Activated T-cell treated with anti-CD3 and anti-CD28 coated beads, Interleukin-2, amount 50 U/mL, for 48 hours (primary cell): ENCODE results near the gene SSH2.

Source experiments
- DNase-seq, 2 experiments: peaks; one replicate each; pipeline ENCODE4 v3.0.0-alpha.2; 2020

SSH2 gene

GRCh38 chr17:29620779-29621500 lies 309.1 kb downstream of the SSH2 start:
- DNase-seq: no peak

GRCh38 chr17:29620271-29620670 lies 309.8 kb downstream of the SSH2 start:
- DNase-seq: no peak

- DNase-seq: peak in 1 of 2 experiments; percentile 26
Measured at GRCh38 chr17:29619251-29619650, 310.8 kb downstream of the SSH2 start.

GRCh38 chr17:29618272-29619065 lies 311.6 kb downstream of the SSH2 start:
- DNase-seq: peak in 1 of 2 experiments; percentile 24

- DNase-seq: peak; percentile 90 to 92
Measured at GRCh38 chr17:29617481-29618271, 312.4 kb downstream of the SSH2 start.

- DNase-seq: peak; percentile 96 to 97
Measured at GRCh38 chr17:29617125-29617480, 312.9 kb downstream of the SSH2 start.

DNA sequence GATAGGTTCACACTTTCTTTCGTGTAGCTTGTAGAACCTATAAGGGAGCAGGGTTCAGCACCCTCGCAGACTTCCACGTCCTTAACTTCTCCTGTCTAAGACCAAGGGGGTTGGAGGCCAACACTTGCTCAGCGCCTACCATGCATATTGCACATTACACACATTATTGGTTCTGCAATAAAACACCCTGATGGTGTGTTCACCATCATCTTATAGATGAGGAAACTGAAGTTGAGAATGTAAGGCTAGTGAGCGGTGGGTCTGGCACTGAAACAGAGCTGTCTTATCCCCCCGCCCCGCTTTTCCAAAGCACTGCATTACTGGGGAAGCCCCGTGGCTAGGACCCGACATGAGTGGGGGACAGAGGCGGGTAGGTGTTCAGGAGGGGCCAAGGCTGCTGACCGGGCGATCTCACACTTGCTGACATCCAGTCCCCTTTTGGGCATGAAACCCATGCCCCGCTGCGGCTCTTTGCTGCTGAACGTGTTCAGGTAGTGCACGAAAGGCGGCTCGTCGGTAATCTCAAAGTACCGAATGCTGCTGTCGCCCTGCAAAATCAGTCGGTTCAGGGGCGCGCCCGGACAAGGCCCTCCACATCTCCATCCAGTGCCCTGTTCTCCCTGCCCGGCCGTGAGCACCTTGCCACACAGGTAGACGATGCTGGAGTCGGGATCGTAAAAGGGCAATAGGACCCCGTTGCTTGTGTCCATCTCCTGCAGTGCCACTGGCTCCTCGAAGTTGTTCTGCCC lies 313.6 kb downstream of the SSH2 start:
- DNase-seq: peak in 1 of 2 experiments; percentile 55

GRCh38 chr17:29615492-29616299 lies 314.3 kb downstream of the SSH2 start:
- peak; percentile 92 for DNase-seq

- DNase-seq: peak; percentile 74 to 76
Measured at GRCh38 chr17:29615048-29615385, 315.0 kb downstream of the SSH2 start.

DNA sequence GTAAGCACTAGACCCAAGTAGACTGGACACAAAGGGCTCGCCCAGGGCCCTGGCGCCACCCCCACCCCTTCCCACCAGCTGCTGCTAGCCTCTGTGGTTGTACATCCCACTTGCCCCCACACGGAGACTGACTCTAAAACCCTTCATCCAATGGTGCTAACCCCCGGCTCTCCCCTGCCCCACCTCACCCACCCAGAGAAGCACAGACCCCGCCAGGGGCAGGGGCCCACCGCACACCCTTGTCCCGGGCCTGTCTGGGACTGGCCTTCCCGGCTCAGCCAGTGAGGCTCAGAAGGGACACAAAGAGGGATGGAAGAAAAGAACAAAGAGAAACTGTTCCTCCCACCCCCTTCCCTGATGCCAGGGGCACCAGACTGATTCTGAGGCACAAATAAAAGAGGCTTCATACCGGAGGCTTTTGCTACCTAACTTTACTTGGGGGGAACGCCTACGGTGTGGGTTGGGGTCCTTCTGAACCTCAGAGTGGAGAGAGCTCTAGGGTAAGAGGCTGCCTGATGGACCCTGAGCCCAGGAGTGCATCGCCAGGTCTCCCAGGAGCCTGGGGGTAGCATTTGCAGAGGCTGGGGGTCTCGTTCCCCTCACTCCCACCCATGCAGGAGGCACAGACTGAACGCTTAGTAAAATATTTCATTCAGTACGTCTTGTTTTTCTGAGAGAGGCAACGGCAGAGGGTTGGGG lies 315.5 kb downstream of the SSH2 start:
- DNase-seq: peak in 1 of 2 experiments; percentile 25

- no peak for DNase-seq
Measured at GRCh38 chr17:29613856-29614255, 316.2 kb downstream of the SSH2 start.

- DNase-seq: peak; percentile 98 to 99
Measured at GRCh38 chr17:29613352-29613837, 316.6 kb downstream of the SSH2 start.

- DNase-seq: no peak
Measured at GRCh38 chr17:29612404-29613280, 317.4 kb downstream of the SSH2 start.

- DNase-seq: no peak
Measured at GRCh38 chr17:29612094-29612403, 318.0 kb downstream of the SSH2 start.

- no peak for DNase-seq
Measured at GRCh38 chr17:29611351-29612093, 318.5 kb downstream of the SSH2 start.

DNA sequence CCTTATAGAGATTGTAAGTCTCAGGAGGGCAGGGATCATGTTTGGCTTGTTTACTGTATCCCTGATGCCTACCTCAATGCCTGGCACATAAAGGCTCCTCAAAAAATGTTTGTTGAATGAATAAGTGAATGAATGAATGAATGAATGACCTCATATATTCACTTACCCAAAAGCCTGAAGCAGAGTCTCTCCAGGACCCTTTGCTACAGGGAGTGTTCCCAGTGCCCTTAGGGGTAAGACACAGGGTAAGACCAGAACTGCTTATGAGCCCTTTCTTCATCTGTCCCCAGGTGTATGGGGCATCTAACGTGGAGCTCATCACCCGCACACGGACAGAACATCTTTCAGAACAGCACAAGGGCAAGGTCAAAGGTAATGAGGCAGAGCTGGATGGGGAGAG lies 319.6 kb downstream of the SSH2 start:
- no peak for DNase-seq

GRCh38 chr17:29608986-29609385 lies 321.0 kb downstream of the SSH2 start:
- DNase-seq: no peak

DNA sequence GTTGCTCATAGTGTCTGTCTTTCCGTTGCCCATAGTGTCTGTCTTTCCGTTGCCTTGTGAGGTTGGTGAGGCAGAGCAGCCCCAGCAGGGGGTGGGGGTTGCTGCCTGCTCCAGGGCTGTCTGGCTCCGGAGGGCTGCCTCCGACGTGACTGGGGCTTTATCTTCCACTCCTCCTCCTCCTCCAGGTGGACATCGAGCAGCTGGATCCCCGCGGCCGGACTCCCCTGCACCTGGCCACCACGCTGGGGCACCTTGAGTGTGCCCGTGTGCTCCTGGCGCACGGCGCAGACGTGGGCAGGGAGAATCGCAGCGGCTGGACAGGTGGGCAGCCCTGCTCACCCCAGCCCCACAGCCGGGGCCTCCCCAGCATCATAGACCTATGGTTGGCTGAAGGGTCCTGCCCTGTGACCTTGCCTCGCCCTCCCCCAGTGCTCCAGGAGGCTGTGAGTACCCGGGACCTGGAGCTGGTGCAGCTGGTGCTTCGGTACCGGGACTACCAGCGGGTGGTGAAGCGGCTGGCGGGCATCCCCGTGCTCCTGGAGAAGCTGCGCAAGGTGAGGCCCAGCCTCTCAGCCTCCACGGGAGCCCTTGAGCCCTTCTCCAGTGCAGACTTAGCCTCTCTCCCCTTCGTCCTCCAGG lies 322.4 kb downstream of the SSH2 start:
- DNase-seq: no peak

DNA sequence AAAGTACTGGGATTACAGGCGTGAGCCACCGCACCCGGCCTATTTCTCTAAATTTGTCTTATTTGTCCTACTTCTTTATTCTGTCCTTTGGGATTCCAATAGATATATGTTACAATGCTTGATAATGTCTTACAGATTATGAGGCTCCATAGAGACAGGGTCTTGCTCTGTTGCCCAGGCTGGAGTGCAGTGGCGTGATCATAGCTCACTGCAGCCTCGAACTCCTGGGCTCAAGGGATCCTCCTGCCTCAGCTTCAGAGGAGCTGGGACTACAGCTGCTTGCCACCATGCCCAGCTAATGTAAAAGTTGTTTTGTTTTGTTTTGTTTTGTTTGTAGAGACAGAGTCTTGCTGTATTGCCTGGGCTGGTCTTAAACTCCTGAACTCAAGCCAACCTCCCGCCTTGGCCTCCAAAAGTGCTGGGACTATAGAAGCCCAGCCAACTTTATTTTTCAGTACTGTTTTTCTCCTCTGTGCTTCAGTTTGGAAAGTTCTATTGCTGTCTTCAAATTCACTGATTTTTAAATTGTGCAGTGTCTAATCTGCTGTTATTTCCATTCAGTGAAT lies 326.8 kb downstream of the SSH2 start:
- no peak for DNase-seq
